ENCODE measurements around the gene BMP6. TPM values are rescaled to one million over a fixed set of nuclear protein-coding genes. Genes with fewer than 3 reads are reported as not detected.

Gene BMP6
- polyA plus RNA-seq, 2 donors, result 0.26 to 0.55 TPM

GRCh38 chr6:7691675-7692452, 34.0 kb upstream of the BMP6 start:
- no peaks in the 10 kb centered on the region for H3K36me3 ChIP-seq (ENCODE audit: control insufficient read depth in 2 of 2, insufficient read depth in 2 of 2, low read length in 1 of 2)
- 55 to 61% methylated on average over 21 of the region's 21 CpGs for WGBS, 2 donors
- H3K9me3 ChIP-seq (ENCODE audit: control insufficient read depth in 2 of 2, insufficient read depth in 1 of 2, low read depth in 1 of 2, low read length in 1 of 2), result no peaks in the 10 kb centered on the region
- no peak overlapping the region for H3K27ac ChIP-seq (ENCODE audit: low read depth in 2 of 2, low read length in 1 of 2)
- peaks cover 2 to 4% of the 10 kb centered on the region in 2 donors for H3K4me1 ChIP-seq (ENCODE audit: control insufficient read depth in 2 of 2, insufficient read depth in 2 of 2, low read length in 1 of 2)
- H3K4me3 ChIP-seq (ENCODE audit: low read depth in 1 of 2, low read length in 2 of 2), result no peak overlapping the region
- no peaks in the 10 kb centered on the region for H3K27me3 ChIP-seq (ENCODE audit: control insufficient read depth in 1 of 2, insufficient read depth in 2 of 2, low read length in 2 of 2)

GRCh38 chr6:7692453-7692784, 33.5 kb upstream of the BMP6 start:
- 36 to 54% methylated on average over 3 of the region's 3 CpGs for WGBS, 2 donors
- Histone ChIP-seq H3K4me1 (ENCODE audit: control insufficient read depth in 2 of 2, insufficient read depth in 2 of 2, low read length in 1 of 2) (peaks cover 2 to 4% of the 10 kb centered on the region in 2 donors), H3K4me3 (ENCODE audit: low read depth in 1 of 2, low read length in 2 of 2) (no peak overlapping the region), H3K27me3 (ENCODE audit: control insufficient read depth in 1 of 2, insufficient read depth in 2 of 2, low read length in 2 of 2) (no peaks in the 10 kb centered on the region), H3K9me3 (ENCODE audit: control insufficient read depth in 2 of 2, insufficient read depth in 1 of 2, low read depth in 1 of 2, low read length in 1 of 2) (no peaks in the 10 kb centered on the region), H3K36me3 (ENCODE audit: control insufficient read depth in 2 of 2, insufficient read depth in 2 of 2, low read length in 1 of 2) (no peaks in the 10 kb centered on the region), H3K27ac (ENCODE audit: low read depth in 2 of 2, low read length in 1 of 2) (no peak overlapping the region)

DNA sequence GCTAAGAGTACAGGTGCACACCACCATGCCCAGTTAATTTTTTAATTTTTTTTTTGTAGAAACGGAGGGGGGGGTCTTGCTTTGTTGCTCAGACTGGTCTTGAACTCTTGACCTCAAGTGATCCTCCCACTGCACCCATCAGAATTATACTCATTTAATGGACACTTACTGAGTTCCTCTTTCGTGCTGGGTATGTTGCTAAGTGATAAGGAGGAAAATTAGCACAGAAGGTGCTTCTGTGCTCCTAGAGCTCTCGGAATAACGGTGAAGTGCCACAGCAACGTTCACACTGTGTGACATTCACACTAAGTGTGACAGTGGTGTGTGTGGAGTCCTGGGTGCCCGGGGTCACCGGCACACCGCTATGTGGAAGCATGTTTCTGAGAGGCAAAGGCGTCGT, 32.1 kb upstream of the BMP6 start:
- peaks cover 2 to 4% of the 10 kb centered on the region in 2 donors for H3K4me1 ChIP-seq (ENCODE audit: control insufficient read depth in 2 of 2, insufficient read depth in 2 of 2, low read length in 1 of 2)
- H3K9me3 ChIP-seq (ENCODE audit: control insufficient read depth in 2 of 2, insufficient read depth in 1 of 2, low read depth in 1 of 2, low read length in 1 of 2), result no peaks in the 10 kb centered on the region
- H3K4me3 ChIP-seq (ENCODE audit: low read depth in 1 of 2, low read length in 2 of 2), result no peak overlapping the region
- H3K36me3 ChIP-seq (ENCODE audit: control insufficient read depth in 2 of 2, insufficient read depth in 2 of 2, low read length in 1 of 2), result no peaks in the 10 kb centered on the region
- WGBS, 2 donors, result 89 to 90% methylated on average over 10 of the region's 10 CpGs
- no peak overlapping the region for H3K27ac ChIP-seq (ENCODE audit: low read depth in 2 of 2, low read length in 1 of 2)
- no peaks in the 10 kb centered on the region for H3K27me3 ChIP-seq (ENCODE audit: control insufficient read depth in 1 of 2, insufficient read depth in 2 of 2, low read length in 2 of 2)

GRCh38 chr6:7696061-7696460, 29.8 kb upstream of the BMP6 start:
- Histone ChIP-seq H3K4me3 (ENCODE audit: low read depth in 1 of 2, low read length in 2 of 2) (no peak overlapping the region), H3K9me3 (ENCODE audit: control insufficient read depth in 2 of 2, insufficient read depth in 1 of 2, low read depth in 1 of 2, low read length in 1 of 2) (no peaks in the 10 kb centered on the region), H3K27ac (ENCODE audit: low read depth in 2 of 2, low read length in 1 of 2) (no peak overlapping the region), H3K36me3 (ENCODE audit: control insufficient read depth in 2 of 2, insufficient read depth in 2 of 2, low read length in 1 of 2) (no peaks in the 10 kb centered on the region), H3K27me3 (ENCODE audit: control insufficient read depth in 1 of 2, insufficient read depth in 2 of 2, low read length in 2 of 2) (no peaks in the 10 kb centered on the region), H3K4me1 (ENCODE audit: control insufficient read depth in 2 of 2, insufficient read depth in 2 of 2, low read length in 1 of 2) (peaks cover 2 to 4% of the 10 kb centered on the region in 2 donors)
- WGBS, 2 donors, result 92 to 93% methylated on average over 8 of the region's 8 CpGs

GRCh38 chr6:7697432-7697819, 28.5 kb upstream of the BMP6 start:
- Histone ChIP-seq H3K36me3 (ENCODE audit: control insufficient read depth in 2 of 2, insufficient read depth in 2 of 2, low read length in 1 of 2) (no peaks in the 10 kb centered on the region), H3K27me3 (ENCODE audit: control insufficient read depth in 1 of 2, insufficient read depth in 2 of 2, low read length in 2 of 2) (no peaks in the 10 kb centered on the region), H3K4me1 (ENCODE audit: control insufficient read depth in 2 of 2, insufficient read depth in 2 of 2, low read length in 1 of 2) (no peaks in the 10 kb centered on the region), H3K27ac (ENCODE audit: low read depth in 2 of 2, low read length in 1 of 2) (no peak overlapping the region), H3K4me3 (ENCODE audit: low read depth in 1 of 2, low read length in 2 of 2) (no peak overlapping the region), H3K9me3 (ENCODE audit: control insufficient read depth in 2 of 2, insufficient read depth in 1 of 2, low read depth in 1 of 2, low read length in 1 of 2) (no peaks in the 10 kb centered on the region)
- WGBS, 2 donors, result 55 to 61% methylated on average over 4 of the region's 4 CpGs

DNA sequence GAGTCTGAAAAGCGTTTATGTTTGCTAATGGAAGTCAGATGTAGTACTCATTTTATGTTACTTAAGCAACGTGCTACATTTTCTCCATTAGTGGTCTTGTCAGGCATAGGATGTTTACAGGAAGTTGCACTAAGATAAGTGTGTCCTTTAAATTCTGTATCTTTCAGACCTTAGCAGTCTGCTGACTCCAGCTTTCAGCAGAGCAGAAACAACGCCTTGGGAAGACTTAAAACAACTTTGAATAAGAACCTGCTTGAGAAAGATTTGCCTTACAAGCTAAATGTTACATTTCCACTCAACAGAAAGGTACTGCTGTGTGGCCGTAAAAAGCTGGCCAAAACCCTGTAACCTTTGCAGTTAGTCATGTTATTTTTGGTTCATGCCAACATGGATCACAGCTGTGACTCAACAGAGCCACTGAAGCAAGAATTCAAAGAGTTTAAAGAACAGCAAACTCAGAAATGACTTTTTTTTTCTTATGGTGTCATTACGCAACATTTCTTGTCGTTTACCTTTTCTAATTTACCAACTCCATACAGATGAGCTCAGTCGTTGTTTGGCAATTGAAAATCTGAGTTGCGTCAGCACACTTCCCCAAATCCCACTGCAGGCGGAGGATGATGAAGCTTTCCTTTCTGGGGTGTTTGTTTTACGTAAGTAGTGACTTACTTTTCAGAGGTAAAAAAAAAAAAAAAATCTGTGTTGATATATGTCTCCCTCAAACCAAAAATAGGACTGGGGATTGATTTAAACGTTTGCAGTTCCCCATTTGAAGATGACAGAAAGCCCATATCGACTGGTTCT, 27.9 kb upstream of the BMP6 start:
- H3K9me3 ChIP-seq (ENCODE audit: control insufficient read depth in 2 of 2, insufficient read depth in 1 of 2, low read depth in 1 of 2, low read length in 1 of 2), result no peaks in the 10 kb centered on the region
- no peaks in the 10 kb centered on the region for H3K27me3 ChIP-seq (ENCODE audit: control insufficient read depth in 1 of 2, insufficient read depth in 2 of 2, low read length in 2 of 2)
- no peaks in the 10 kb centered on the region for H3K36me3 ChIP-seq (ENCODE audit: control insufficient read depth in 2 of 2, insufficient read depth in 2 of 2, low read length in 1 of 2)
- H3K4me3 ChIP-seq (ENCODE audit: low read depth in 1 of 2, low read length in 2 of 2), result no peak overlapping the region
- WGBS, 2 donors, result 26 to 37% methylated on average over 12 of the region's 12 CpGs
- H3K4me1 ChIP-seq (ENCODE audit: control insufficient read depth in 2 of 2, insufficient read depth in 2 of 2, low read length in 1 of 2), result no peaks in the 10 kb centered on the region
- H3K27ac ChIP-seq (ENCODE audit: low read depth in 2 of 2, low read length in 1 of 2), result peak overlapping the region in 1 of 2 donors; percentile 73

DNA sequence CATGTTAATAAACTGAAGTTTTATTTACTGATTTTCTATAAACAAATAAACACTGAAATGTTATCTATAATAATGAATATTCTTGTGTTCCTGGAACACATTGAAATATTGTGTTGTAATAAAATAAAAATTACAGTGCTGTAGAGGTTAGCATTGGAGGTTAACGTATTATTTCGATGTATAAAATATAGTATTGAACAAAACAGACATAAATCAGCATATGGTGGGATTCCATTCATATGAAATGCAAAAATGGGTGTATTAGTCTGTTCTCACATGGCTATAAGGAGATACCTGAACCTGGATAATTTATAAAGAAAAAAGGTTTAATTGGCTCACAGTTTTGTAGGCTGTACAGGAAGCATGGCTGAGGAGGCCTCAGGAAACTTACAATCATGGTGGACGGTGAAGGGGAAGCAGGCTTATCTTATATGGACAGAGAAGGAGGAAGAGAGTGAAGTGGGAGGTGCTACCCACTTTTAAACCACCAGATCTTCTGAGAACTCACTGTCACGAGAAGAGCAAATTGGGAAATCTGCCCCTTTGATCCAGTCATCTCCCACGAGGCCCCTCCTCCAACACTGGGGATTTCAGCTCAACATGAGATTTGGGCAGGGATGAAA, 24.6 kb upstream of the BMP6 start:
- 80 to 82% methylated on average over 5 of the region's 5 CpGs for WGBS, 2 donors
- H3K9me3 ChIP-seq (ENCODE audit: control insufficient read depth in 2 of 2, insufficient read depth in 1 of 2, low read depth in 1 of 2, low read length in 1 of 2), result no peaks in the 10 kb centered on the region

DNA sequence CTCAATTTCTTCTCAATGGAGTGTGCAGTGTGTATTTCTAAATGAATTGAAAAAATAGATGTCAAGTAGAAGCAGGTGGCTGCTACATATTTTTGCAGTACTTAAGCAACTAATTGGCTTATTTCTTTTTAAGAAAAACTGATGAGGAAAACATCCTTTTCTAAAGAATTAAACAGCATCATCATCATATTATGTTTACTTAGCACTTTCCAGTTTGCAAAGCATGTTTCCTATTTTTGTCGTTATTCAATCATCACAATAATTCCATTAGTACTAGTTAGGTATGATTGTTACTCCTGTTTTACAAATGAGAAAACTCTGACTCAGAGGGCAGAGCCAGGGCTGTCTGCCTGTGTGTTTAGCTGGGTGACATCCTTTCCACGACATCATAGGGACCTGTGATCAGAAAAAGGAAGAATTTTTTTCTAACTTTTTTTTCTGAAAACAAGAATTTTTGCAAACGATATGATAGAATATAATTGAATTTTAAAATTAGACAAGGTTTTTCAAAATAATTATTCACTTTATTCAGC, 22.7 kb upstream of the BMP6 start:
- Histone ChIP-seq H3K9me3 (ENCODE audit: control insufficient read depth in 2 of 2, insufficient read depth in 1 of 2, low read depth in 1 of 2, low read length in 1 of 2) (no peaks in the 10 kb centered on the region), H3K27me3 (ENCODE audit: control insufficient read depth in 1 of 2, insufficient read depth in 2 of 2, low read length in 2 of 2) (no peaks in the 10 kb centered on the region), H3K36me3 (ENCODE audit: control insufficient read depth in 2 of 2, insufficient read depth in 2 of 2, low read length in 1 of 2) (no peaks in the 10 kb centered on the region), H3K27ac (ENCODE audit: low read depth in 2 of 2, low read length in 1 of 2) (no peak overlapping the region), H3K4me1 (ENCODE audit: control insufficient read depth in 2 of 2, insufficient read depth in 2 of 2, low read length in 1 of 2) (no peaks in the 10 kb centered on the region), H3K4me3 (ENCODE audit: low read depth in 1 of 2, low read length in 2 of 2) (no peak overlapping the region)
- WGBS, 2 donors, result 69 to 71% methylated on average over 3 of the region's 3 CpGs

More for the DNA sequence above, 24.6 kb upstream of the BMP6 start:
- Histone ChIP-seq H3K4me1 (ENCODE audit: control insufficient read depth in 2 of 2, insufficient read depth in 2 of 2, low read length in 1 of 2) (no peaks in the 10 kb centered on the region), H3K27me3 (ENCODE audit: control insufficient read depth in 1 of 2, insufficient read depth in 2 of 2, low read length in 2 of 2) (no peaks in the 10 kb centered on the region), H3K27ac (ENCODE audit: low read depth in 2 of 2, low read length in 1 of 2) (no peak overlapping the region), H3K4me3 (ENCODE audit: low read depth in 1 of 2, low read length in 2 of 2) (no peak overlapping the region), H3K36me3 (ENCODE audit: control insufficient read depth in 2 of 2, insufficient read depth in 2 of 2, low read length in 1 of 2) (no peaks in the 10 kb centered on the region)

DNA sequence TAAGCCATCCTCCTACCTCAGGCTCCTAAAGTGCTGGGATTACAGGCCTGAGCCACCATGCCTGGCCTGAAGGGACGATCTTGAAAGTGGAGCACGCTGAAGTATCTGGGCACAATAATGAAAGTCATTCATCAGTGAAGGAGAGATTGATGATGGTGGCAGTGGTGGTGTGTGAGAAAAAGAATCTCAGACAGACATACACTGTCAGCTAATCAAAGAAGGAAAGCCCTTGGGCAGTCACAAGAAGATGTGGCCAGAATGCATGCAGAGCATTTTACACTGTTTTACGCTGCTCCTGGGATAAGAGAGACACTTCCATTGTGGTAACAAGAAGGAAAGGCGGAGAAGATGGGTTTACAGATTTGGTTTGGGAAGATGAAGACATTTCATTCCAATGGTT, 20.4 kb upstream of the BMP6 start:
- H3K9me3 ChIP-seq (ENCODE audit: control insufficient read depth in 2 of 2, insufficient read depth in 1 of 2, low read depth in 1 of 2, low read length in 1 of 2), result no peaks in the 10 kb centered on the region
- no peaks in the 10 kb centered on the region for H3K4me1 ChIP-seq (ENCODE audit: control insufficient read depth in 2 of 2, insufficient read depth in 2 of 2, low read length in 1 of 2)
- H3K36me3 ChIP-seq (ENCODE audit: control insufficient read depth in 2 of 2, insufficient read depth in 2 of 2, low read length in 1 of 2), result no peaks in the 10 kb centered on the region
- no peaks in the 10 kb centered on the region for H3K27me3 ChIP-seq (ENCODE audit: control insufficient read depth in 1 of 2, insufficient read depth in 2 of 2, low read length in 2 of 2)
- 82 to 86% methylated on average over 4 of the region's 4 CpGs for WGBS, 2 donors
- H3K27ac ChIP-seq (ENCODE audit: low read depth in 2 of 2, low read length in 1 of 2), result no peak overlapping the region
- no peak overlapping the region for H3K4me3 ChIP-seq (ENCODE audit: low read depth in 1 of 2, low read length in 2 of 2)
